Brain microvascular endothelial cell (primary cell): Measurements from ENCODE around the gene DIDO1.

Experiments used
- DNase-seq: peaks from one replicate; pipeline ENCODE4 v3.0.0-alpha.2; 2020
- H3K27ac ChIP-seq: fragments of 250-450 bp; sonication (Bioruptor Pico); 2 replicates; pipeline ENCODE4 v1.5.1; 2020; ENCODE audit warnings: mild to moderate bottlenecking, moderate library complexity
- H3K27me3 ChIP-seq: fragments of 250-450 bp; sonication (Bioruptor Pico); replicated peaks from 2 replicates; pipeline ENCODE4 v1.5.1; 2020; ENCODE audit warnings: mild to moderate bottlenecking
- H3K36me3 ChIP-seq: fragments of 250-450 bp; sonication (Bioruptor Pico); replicated peaks from 2 replicates; pipeline ENCODE4 v1.5.1; 2020; ENCODE audit warnings: mild to moderate bottlenecking
- H3K4me3 ChIP-seq: 2 replicates; pipeline ENCODE4 v1.5.1; 2011; ENCODE audit warnings: low read depth, mild to moderate bottlenecking, control low read depth, low read length, moderate library complexity
- in situ Hi-C: cut with HindIII; loops from 2 replicates; pipeline ENCODE4 v1.10.0; 2017; ENCODE audit warnings: low sequenced_read_pairs, low pct_ligation_motif_present
- TF ChIP-seq, protein P1 (sequence below): IDR thresholded peaks from 2 replicates; pipeline ENCODE4 v1.5.1; 2011; ENCODE audit warnings: low read depth, mild to moderate bottlenecking, moderate library complexity, low read length, control low read depth, inconsistent platforms; ENCODE audit errors: missing control alignments

DIDO1 gene

DNA sequence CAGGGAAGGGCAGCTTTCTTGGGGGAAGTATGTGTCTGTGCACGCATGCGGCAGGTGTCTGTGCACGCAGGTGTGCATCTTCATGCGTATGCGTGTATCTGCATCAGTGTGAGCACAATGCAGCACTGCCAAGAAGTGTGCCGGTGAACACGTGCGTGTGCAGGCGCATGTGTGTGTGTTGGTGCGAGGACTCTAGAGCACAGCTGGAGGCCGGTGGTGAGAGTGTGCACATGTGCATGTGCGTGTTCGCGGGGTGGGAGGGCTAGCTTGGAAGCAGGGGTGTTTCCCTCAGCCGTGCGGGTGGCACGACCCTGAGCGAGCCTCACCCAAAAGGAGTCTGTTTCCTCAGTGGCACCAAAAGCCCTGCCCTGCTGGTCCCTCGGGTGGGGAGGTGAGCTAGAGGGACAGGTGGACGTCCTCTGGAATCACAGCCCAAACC, 33.7 kb upstream of the DIDO1 start:
- no peak for DNase-seq
- Histone ChIP-seq H3K36me3 (peaks cover 8% of the 10 kb centered on the region), H3K27ac (no peak overlapping the region), H3K4me3 (no peak overlapping the region), H3K27me3 (no peaks in the 10 kb centered on the region)
- in situ Hi-C loops = no loop called here
- TF ChIP-seq, protein P1, sequence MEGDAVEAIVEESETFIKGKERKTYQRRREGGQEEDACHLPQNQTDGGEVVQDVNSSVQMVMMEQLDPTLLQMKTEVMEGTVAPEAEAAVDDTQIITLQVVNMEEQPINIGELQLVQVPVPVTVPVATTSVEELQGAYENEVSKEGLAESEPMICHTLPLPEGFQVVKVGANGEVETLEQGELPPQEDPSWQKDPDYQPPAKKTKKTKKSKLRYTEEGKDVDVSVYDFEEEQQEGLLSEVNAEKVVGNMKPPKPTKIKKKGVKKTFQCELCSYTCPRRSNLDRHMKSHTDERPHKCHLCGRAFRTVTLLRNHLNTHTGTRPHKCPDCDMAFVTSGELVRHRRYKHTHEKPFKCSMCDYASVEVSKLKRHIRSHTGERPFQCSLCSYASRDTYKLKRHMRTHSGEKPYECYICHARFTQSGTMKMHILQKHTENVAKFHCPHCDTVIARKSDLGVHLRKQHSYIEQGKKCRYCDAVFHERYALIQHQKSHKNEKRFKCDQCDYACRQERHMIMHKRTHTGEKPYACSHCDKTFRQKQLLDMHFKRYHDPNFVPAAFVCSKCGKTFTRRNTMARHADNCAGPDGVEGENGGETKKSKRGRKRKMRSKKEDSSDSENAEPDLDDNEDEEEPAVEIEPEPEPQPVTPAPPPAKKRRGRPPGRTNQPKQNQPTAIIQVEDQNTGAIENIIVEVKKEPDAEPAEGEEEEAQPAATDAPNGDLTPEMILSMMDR = no peak

DNA sequence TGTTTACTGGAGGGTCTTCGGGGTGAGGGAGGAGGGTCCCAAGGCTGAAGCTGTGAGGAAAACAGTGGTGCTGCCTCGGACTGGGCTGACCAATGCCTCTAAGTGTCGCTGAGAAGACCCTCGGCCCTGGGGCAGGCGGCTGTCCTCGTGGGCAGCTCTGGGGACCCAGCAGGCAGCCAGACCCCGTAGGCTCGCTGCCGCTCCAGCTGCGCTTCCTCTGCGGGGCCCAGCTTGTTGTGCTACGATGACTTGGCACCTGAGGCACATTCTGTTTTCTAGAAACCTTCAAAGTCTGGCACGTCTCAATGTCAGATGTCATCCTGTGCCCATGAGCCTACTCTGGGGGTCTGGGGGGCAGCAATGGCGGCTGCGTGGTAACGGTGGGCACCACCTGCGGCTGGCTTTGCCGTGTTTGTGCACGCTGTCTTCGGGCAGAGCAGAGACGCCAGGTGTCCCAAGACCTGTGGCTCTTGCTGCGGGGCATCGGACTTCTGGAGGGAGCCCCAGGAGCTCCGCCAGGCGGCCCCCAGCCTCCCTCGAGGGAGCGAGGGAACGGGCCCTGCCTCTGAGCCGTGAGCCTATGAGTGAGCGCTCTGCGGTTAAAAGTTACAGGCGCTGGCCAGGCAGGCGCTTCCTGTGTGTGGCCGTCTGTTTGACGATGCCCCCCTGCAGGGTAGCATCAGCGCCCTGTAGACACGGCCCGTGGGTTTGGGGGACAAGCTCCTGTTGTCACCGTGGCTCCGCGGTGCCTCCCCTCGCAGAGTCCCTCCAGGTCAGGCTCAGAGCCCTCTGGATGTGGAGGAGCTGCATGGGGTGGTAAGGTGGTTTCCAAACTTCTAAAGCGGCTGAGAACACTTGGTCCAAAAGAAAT, 33.0 kb upstream of the DIDO1 start:
- no peak overlapping the region for H3K4me3 ChIP-seq
- in situ Hi-C loops = no loop called here
- H3K36me3 ChIP-seq = peaks cover 4% of the 10 kb centered on the region
- H3K27ac ChIP-seq = no peak overlapping the region
- H3K27me3 ChIP-seq = no peaks in the 10 kb centered on the region
- DNase-seq = no peak
- TF ChIP-seq, protein P1 = no peak

DNA sequence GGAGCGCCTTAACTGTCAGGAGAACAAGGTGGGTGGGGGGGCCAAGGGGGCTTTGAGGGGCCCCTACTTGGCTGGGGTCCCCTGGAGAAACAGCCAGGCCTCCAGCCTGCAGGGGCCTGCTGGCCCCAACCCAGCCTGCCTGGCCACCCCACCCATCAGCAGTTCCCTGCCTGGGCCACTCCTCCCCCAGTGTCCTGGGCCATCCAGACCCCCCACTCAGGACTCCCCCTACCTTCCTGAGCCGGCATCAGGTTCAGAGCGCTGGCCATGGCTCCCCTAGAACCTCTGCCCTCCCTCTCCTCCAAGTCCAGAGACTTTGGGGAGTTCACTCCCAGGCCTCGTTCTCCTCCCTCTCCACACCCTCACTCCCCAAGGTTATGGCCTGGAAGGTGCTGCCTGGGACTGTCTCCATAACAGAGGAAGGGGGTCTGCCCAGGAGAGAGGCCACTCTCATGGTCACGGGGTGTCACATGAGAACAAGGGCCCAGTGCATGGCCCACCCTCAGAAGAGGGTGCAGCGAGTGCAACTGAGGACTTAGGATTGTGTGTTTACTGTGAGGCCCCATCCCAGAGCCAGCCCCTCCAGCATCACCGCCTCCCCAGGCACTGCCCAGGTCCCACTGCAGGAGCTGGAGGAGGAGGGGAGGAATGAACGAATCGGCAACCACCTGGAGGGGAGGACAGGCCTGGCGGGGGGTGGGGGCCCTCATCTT, 32.2 kb upstream of the DIDO1 start:
- Histone ChIP-seq H3K27me3 (no peaks in the 10 kb centered on the region), H3K4me3 (no peak overlapping the region), H3K36me3 (peaks cover 4% of the 10 kb centered on the region), H3K27ac (no peak overlapping the region)
- no peak for DNase-seq
- TF ChIP-seq, protein P1 = no peak
- in situ Hi-C loops = no loop called here

DNA sequence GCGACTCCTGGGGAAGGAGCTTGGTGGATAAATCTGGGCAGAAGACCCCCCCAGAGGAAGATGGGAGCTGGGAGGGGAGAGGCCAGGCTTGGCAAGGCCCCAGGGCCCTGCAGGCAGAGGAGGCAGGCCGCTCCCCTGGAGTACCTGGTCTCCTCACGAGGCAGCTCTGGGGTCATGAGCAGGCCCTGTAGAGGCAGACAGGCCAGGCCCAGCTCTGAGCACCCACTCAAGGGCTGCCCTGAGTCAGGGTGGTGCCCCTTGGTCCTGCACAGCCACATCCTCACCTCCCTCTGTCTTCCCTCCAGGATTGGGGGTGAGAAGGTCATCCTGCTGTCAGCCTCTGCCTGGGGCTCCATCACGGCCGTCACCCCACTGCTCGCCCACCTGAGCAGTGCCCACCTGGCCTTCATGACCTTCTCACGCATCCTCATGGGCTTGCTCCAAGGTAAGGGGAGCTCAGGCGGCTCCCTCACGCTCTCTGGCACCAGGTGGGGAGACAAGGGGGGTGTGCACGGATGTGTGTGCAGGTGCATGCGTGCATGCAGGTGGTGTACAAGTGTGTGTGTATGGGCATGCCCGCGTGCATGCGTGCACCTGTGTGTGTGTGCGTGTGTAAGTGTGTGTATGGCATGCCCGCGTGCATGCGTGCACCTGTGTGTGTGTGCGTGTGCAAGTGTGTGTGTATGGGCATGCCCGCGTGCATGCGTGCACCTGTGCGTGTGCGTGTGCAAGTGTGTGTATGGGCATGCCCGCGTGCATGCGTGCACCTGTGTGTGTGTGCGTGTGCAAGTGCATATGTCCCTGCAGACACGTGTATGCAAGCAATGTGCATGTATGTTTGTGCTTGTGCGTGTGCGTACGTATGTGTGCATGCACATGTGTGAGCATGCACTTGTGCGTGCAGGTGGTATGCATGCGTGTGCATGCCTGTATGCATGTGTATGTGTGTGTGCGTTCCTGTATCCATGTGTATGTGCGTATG, 31.1 kb upstream of the DIDO1 start:
- in situ Hi-C loops = no loop called here
- Histone ChIP-seq H3K4me3 (no peak overlapping the region), H3K27ac (no peak overlapping the region), H3K27me3 (no peaks in the 10 kb centered on the region), H3K36me3 (peaks cover 4% of the 10 kb centered on the region)
- TF ChIP-seq, protein P1 = no peak
- no peak for DNase-seq

DNA sequence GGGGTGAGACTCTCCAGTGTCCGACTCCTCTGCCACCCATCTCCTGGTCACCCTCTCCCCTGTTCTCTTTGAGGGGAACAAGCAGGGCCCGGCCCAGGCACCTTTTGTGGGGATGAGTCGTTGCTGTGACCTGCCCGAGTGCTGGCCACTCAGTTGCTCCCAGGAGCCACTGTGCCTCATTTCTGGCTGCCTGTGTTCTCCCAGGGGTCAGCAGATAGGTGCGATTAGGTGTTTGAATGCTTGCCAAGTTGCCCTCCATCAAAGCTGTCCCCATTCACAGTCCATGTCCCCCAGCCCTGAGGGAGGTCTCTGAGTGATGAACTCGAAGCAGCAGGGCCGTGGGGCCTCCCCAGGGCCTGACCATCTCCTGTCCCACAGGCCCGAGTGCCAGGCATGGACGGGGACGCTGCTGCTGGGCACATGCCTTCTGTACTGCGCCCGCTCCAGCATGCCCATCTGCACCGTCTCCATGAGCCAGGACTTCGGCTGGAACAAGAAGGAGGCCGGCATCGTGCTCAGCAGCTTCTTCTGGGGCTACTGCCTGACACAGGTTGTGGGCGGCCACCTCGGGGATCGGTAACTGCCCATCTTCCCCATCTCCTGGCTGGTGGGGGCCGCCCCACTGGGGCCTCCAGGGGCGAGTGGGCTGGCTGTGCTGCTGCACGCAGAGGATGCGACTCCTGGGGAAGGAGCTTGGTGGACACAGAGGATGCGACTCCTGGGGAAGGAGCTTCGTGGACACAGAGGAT, 30.3 kb upstream of the DIDO1 start:
- TF ChIP-seq, protein P1 = no peak
- no peak overlapping the region for H3K27ac ChIP-seq
- no peak for DNase-seq
- H3K36me3 ChIP-seq = peaks cover 4% of the 10 kb centered on the region
- in situ Hi-C loops = no loop called here
- H3K27me3 ChIP-seq = no peaks in the 10 kb centered on the region
- H3K4me3 ChIP-seq = no peak overlapping the region
